Tibial nerve (tissue), 4 donors: ENCODE data around the gene MOSMO. TPM values are rescaled to one million over a fixed set of nuclear protein-coding genes. Genes with fewer than 3 reads are reported as not detected.

Source experiments
- DNase-seq, 2 donors: peaks; one replicate each; pipeline ENCODE4 v3.0.0-alpha.2; 2019; ENCODE audit warnings: low spot score in 2 of 2
- H3K27ac ChIP-seq, 4 donors: fragments of 200-600 bp; sonication (generic) in 3 of 4; one replicate each; pipeline ENCODE4 v1.5.1; 2017 to 2019; ENCODE audit warnings: mild to moderate bottlenecking in 1 of 4
- H3K27me3 ChIP-seq, 2 donors: fragments of 200-600 bp; sonication (generic) in 1 of 2; one replicate each; pipeline versions ENCODE4 v1.5.1 to v1.6.0; 2017 to 2019
- H3K36me3 ChIP-seq, 3 donors: fragments of 200-600 bp; sonication (generic); one replicate each; pipeline ENCODE4 v1.5.1; 2018 to 2019
- H3K4me1 ChIP-seq, 4 donors: fragments of 200-600 bp; sonication (generic) in 3 of 4; one replicate each; pipeline ENCODE4 v1.5.1; 2017 to 2019
- H3K4me3 ChIP-seq, 4 donors: fragments of 200-600 bp; sonication (generic) in 3 of 4; one replicate each; pipeline ENCODE4 v1.5.1; 2017 to 2019; ENCODE audit warnings: mild to moderate bottlenecking in 1 of 4, moderate library complexity in 1 of 4
- H3K9me3 ChIP-seq, 4 donors: fragments of 200-600 bp; sonication (generic) in 3 of 4; one replicate each; pipeline ENCODE4 v1.5.1; 2017 to 2019
- EP300 ChIP-seq, 2 donors: sonication (generic); formaldehyde crosslinking; IDR thresholded peaks; one replicate each; pipeline ENCODE4 v1.6.1; 2017; ENCODE audit warnings: antibody characterized with exemption in 2 of 2, mild to moderate bottlenecking in 1 of 2
- POLR2A ChIP-seq, 2 donors: fragments of 450-650 bp; IDR thresholded peaks; one replicate each; pipeline ENCODE4 v1.6.1; 2017; ENCODE audit warnings: antibody characterized with exemption in 2 of 2, mild to moderate bottlenecking in 2 of 2, moderate library complexity in 2 of 2
- WGBS, 2 donors: methylation state at CpG; one replicate each; pipeline ENCODE4 v1.1.5; 2018; 5-methylcytosine and 5-hydroxymethylcytosine counted together
- total RNA-seq, 4 donors: library from RNA; depleted of rRNA; stranded (reverse); fragments of >200 nt; gene quantifications; one replicate each; pipeline ENCODE4 v1.1.0, GENCODE V29; 2016
- TF ChIP-seq, protein P1 (sequence below), 5 experiments: fragments of 200-600 bp in 3 of 5; fragments of 450-650 bp in 2 of 5; sonication (generic) in 3 of 5; IDR thresholded peaks; one replicate each; pipeline ENCODE4 v1.5.1; 2016 to 2019; ENCODE audit warnings: antibody characterized with exemption in 5 of 5, mild to moderate bottlenecking in 3 of 5, moderate library complexity in 2 of 5

MOSMO gene
- total RNA-seq, 4 donors from 2014 or later, result 19.3 to 33.6 (median 26.0) TPM

GRCh38 chr16:22050963-22051362 is 43.1 kb downstream of the MOSMO start:
- Histone ChIP-seq H3K4me3 (no peak overlapping the region), H3K27me3 (no peaks in the 10 kb centered on the region), H3K4me1 (no peaks in the 10 kb centered on the region), H3K36me3 (peaks cover 0 to 4% (median 0%) of the 10 kb centered on the region in 3 donors), H3K27ac (no peak overlapping the region), H3K9me3 (no peaks in the 10 kb centered on the region)
- TF ChIP-seq EP300 (IDR thresholded peaks at IDR 0.05), result no peak
- TF ChIP-seq, protein P1, sequence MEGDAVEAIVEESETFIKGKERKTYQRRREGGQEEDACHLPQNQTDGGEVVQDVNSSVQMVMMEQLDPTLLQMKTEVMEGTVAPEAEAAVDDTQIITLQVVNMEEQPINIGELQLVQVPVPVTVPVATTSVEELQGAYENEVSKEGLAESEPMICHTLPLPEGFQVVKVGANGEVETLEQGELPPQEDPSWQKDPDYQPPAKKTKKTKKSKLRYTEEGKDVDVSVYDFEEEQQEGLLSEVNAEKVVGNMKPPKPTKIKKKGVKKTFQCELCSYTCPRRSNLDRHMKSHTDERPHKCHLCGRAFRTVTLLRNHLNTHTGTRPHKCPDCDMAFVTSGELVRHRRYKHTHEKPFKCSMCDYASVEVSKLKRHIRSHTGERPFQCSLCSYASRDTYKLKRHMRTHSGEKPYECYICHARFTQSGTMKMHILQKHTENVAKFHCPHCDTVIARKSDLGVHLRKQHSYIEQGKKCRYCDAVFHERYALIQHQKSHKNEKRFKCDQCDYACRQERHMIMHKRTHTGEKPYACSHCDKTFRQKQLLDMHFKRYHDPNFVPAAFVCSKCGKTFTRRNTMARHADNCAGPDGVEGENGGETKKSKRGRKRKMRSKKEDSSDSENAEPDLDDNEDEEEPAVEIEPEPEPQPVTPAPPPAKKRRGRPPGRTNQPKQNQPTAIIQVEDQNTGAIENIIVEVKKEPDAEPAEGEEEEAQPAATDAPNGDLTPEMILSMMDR (IDR thresholded peaks at IDR 0.05), result no peak
- no peak for TF ChIP-seq POLR2A (IDR thresholded peaks at IDR 0.05)
- DNase-seq, result no peak
- 94 to 97% methylated on average over 4 of the region's 4 CpGs for WGBS, 2 donors

- Histone ChIP-seq H3K27ac (no peak overlapping the region), H3K36me3 (peaks cover 0 to 4% (median 0%) of the 10 kb centered on the region in 3 donors), H3K27me3 (no peaks in the 10 kb centered on the region), H3K4me1 (no peaks in the 10 kb centered on the region), H3K9me3 (no peaks in the 10 kb centered on the region), H3K4me3 (no peak overlapping the region)
- DNase-seq, result no peak
- no peak for TF ChIP-seq EP300 (IDR thresholded peaks at IDR 0.05)
- TF ChIP-seq, protein P1 (IDR thresholded peaks at IDR 0.05), result no peak
- TF ChIP-seq POLR2A (IDR thresholded peaks at IDR 0.05), result no peak
- WGBS, 2 donors, result 79% methylated on average over 6 of the region's 6 CpGs
These were observed 45.1 kb downstream of the MOSMO start for GRCh38 chr16:22052980-22053379.

GRCh38 chr16:22053921-22054341 is 46.0 kb downstream of the MOSMO start:
- WGBS, 2 donors, result 94 to 96% methylated on average over 4 of the region's 4 CpGs
- H3K27me3 ChIP-seq, result no peaks in the 10 kb centered on the region

DNA sequence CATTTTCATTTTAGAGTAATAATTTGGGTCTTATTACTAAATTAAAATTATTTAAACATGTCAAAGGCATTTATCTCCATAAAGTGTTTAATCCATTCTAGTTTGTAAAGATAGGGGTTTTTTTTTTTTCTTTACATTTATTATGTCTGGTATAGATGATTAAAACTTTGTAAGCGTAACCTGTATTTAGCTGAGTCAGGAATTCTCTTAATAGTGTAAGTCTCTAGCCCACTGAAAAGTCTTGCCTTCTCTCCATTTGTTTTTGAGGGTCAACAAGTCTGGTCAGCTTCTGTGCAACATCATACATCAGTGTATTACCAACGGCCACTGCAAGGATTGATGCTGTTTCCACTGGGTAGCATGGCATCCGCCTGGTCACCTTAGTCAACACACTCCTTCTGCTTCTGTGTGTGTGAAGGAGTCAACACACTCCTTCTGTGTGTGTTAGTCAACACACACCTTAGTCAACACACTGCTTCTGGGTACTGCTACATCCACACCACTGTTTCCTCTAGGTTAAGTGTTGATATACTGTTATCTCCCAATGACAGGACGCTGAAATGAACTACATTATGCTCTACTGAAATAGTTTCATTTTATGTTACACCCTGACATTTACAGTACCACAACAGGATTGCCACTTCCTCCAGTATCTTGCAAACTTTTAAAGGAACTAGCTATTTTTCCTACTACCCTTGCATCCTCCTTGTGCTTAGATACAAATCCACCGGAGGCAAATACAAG is 47.1 kb downstream of the MOSMO start:
- H3K27ac ChIP-seq, result no peak overlapping the region
- 87 to 88% methylated on average over 5 of the region's 5 CpGs for WGBS, 2 donors
- no peak for TF ChIP-seq EP300 (IDR thresholded peaks at IDR 0.05)
- TF ChIP-seq POLR2A (IDR thresholded peaks at IDR 0.05), result no peak
- TF ChIP-seq, protein P1 (IDR thresholded peaks at IDR 0.05), result no peak

More at GRCh38 chr16:22053921-22054341, 46.0 kb downstream of the MOSMO start:
- Histone ChIP-seq H3K36me3 (peaks cover 0 to 4% (median 0%) of the 10 kb centered on the region in 3 donors), H3K4me3 (no peak overlapping the region), H3K27ac (no peak overlapping the region), H3K4me1 (no peaks in the 10 kb centered on the region), H3K9me3 (no peaks in the 10 kb centered on the region)
- TF ChIP-seq EP300 (IDR thresholded peaks at IDR 0.05) (no peak), POLR2A (IDR thresholded peaks at IDR 0.05) (no peak)
- TF ChIP-seq, protein P1 (IDR thresholded peaks at IDR 0.05), result no peak
- DNase-seq, result no peak

GRCh38 chr16:22055881-22056280 is 48.0 kb downstream of the MOSMO start:
- H3K4me3 ChIP-seq, result no peak overlapping the region
- H3K4me1 ChIP-seq, result no peaks in the 10 kb centered on the region
- H3K9me3 ChIP-seq, result peaks cover 0 to under 1% (median 0%) of the 10 kb centered on the region in 4 donors
- WGBS, 2 donors, result 72 to 77% methylated on average over 5 of the region's 5 CpGs
- DNase-seq, result no peak
- TF ChIP-seq POLR2A (IDR thresholded peaks at IDR 0.05) (no peak), EP300 (IDR thresholded peaks at IDR 0.05) (no peak)
- TF ChIP-seq, protein P1 (IDR thresholded peaks at IDR 0.05), result no peak
- peaks cover 0 to 4% (median 0%) of the 10 kb centered on the region in 3 donors for H3K36me3 ChIP-seq
- H3K27me3 ChIP-seq, result no peaks in the 10 kb centered on the region
- no peak overlapping the region for H3K27ac ChIP-seq

More for the DNA sequence above, 47.1 kb downstream of the MOSMO start:
- H3K4me3 ChIP-seq, result no peak overlapping the region
- peaks cover 0 to 4% (median 0%) of the 10 kb centered on the region in 3 donors for H3K36me3 ChIP-seq
- DNase-seq, result no peak
- H3K9me3 ChIP-seq, result no peaks in the 10 kb centered on the region
- H3K27me3 ChIP-seq, result no peaks in the 10 kb centered on the region
- H3K4me1 ChIP-seq, result no peaks in the 10 kb centered on the region
